Stomach (tissue), 9 donors: ENCODE data around the gene HERC4. TPM values are rescaled to one million over a fixed set of nuclear protein-coding genes. Genes with fewer than 3 reads are reported as not detected.

Experiments used
- DNase-seq, 2 donors: peaks; one replicate each; pipeline versions ENCODE4 v3.0.0 to v3.0.0-alpha.2; 2013 to 2019
- H3K27ac ChIP-seq, 5 donors: fragments of 200-600 bp in 4 of 5; sonication (generic) in 4 of 5; one replicate each; pipeline ENCODE4 v1.5.1; 2013 to 2019; ENCODE audit warnings: mild to moderate bottlenecking in 1 of 5, moderate library complexity in 1 of 5
- H3K27me3 ChIP-seq, 3 donors: fragments of 200-600 bp; sonication (generic); one replicate each; pipeline ENCODE4 v1.5.1; 2017 to 2019; ENCODE audit warnings: mixed run types in 1 of 3
- H3K36me3 ChIP-seq, 4 donors: fragments of 200-600 bp; sonication (generic); 1 replicate in 3 of 4; 2 replicates in 1 of 4; pipeline ENCODE4 v1.5.1; 2016 to 2019
- H3K4me1 ChIP-seq, 4 donors: fragments of 200-600 bp; sonication (generic); one replicate each; pipeline ENCODE4 v1.5.1; 2016 to 2019
- H3K4me3 ChIP-seq, 4 donors: fragments of 200-600 bp; sonication (generic) in 3 of 4; one replicate each; pipeline ENCODE4 v1.5.1; 2016 to 2019; ENCODE audit warnings: mild to moderate bottlenecking in 1 of 4
- H3K9me3 ChIP-seq, 4 donors: fragments of 200-600 bp; sonication (generic); one replicate each; pipeline ENCODE4 v1.5.1; 2016 to 2019
- EP300 ChIP-seq: sonication (generic); formaldehyde crosslinking; IDR thresholded peaks from one replicate; pipeline ENCODE4 v1.6.1; 2017; ENCODE audit warnings: antibody characterized with exemption
- POLR2A ChIP-seq, 4 donors: fragments of 450-650 bp; IDR thresholded peaks; one replicate each; pipeline ENCODE4 v1.6.1; 2016; ENCODE audit warnings: antibody characterized with exemption in 4 of 4, control low read depth in 2 of 4, mild to moderate bottlenecking in 1 of 4, moderate library complexity in 1 of 4
- POLR2AphosphoS5 ChIP-seq, 3 donors: sonication (generic); formaldehyde crosslinking; IDR thresholded peaks; one replicate each; pipeline ENCODE4 v1.6.1; 2016; ENCODE audit warnings: antibody characterized with exemption in 3 of 3
- WGBS, 5 donors: extraction: QIAGEN DNeasy Blood & Tissue Kit in 3 of 5; methylation state at CpG; one replicate each; pipeline versions ENCODE4 v1.1.5 to v1.1.7; 2013 to 2018; 5-methylcytosine and 5-hydroxymethylcytosine counted together
- intact Hi-C: fragments of 100-400 bp; cut with DNase I; formaldehyde crosslinking; loops from one replicate; pipeline ENCODE4 v1.15.1; 2023; ENCODE audit warnings: low total_unique reads
- polyA plus RNA-seq, 3 donors: library from polyadenylated mRNA; stranded (reverse); fragments of 200-250 nt; gene quantifications; one replicate each; pipeline ENCODE4 v1.2.3, GENCODE V29; 2013
- total RNA-seq, 5 donors: library from RNA; depleted of rRNA; stranded (reverse); fragments of >200 nt; gene quantifications; one replicate each; pipeline versions ENCODE4 v1.1.0 to v1.2.3, GENCODE V29; 2014 to 2016
- TF ChIP-seq, protein P1 (sequence below), 7 experiments: fragments of 450-650 bp in 4 of 7; fragments of 200-600 bp in 3 of 7; sonication (generic) in 3 of 7; IDR thresholded peaks; one replicate each; pipeline ENCODE4 v1.5.1; 2016 to 2019; ENCODE audit warnings: antibody characterized with exemption in 7 of 7, control low read depth in 2 of 7, mild to moderate bottlenecking in 1 of 7
- donor health status: healthy with polysubstance abuse.
- donor health status: Bipolar disorder and iron deficiency.
- donor health status: healthy.

Gene HERC4
- total and polyA plus RNA-seq, 8 donors = 5.8 to 116 (median 14.4) TPM

DNA sequence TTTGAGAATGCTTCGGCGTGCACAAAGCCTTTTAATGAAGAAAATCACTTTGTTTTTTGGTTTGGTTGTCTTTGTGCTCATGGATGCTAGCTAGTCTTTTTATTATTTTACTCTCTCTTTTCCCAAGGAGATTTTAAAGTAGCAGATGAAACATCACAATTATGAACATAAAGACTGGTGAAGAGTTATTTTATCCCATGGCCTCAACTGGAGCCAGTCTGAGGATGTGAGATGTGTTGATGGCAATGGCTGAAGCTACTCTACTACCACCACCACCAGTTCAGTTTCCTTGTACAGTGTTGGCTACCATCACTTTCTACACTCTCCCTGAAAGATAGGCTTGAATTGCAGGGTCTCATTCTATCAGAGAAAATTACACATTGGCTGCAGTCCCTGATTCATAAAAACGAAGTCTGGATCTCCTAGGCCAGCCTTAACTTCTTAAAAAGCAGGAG lies 494 bp upstream of the HERC4 start:
- Histone ChIP-seq H3K27me3 (no peaks in the 10 kb centered on the region), H3K4me1 (peaks cover 11 to 40% (median 28%) of the 10 kb centered on the region in 4 donors), H3K36me3 (peaks cover 0 to 9% (median 3%) of the 10 kb centered on the region in 4 donors), H3K9me3 (no peaks in the 10 kb centered on the region), H3K27ac (peak overlapping the region in 4 of 5 donors; percentile 91 to 99 (median 98)), H3K4me3 (peak overlapping the region; percentile 73 to 97 (median 88))
- TF ChIP-seq, protein P1, sequence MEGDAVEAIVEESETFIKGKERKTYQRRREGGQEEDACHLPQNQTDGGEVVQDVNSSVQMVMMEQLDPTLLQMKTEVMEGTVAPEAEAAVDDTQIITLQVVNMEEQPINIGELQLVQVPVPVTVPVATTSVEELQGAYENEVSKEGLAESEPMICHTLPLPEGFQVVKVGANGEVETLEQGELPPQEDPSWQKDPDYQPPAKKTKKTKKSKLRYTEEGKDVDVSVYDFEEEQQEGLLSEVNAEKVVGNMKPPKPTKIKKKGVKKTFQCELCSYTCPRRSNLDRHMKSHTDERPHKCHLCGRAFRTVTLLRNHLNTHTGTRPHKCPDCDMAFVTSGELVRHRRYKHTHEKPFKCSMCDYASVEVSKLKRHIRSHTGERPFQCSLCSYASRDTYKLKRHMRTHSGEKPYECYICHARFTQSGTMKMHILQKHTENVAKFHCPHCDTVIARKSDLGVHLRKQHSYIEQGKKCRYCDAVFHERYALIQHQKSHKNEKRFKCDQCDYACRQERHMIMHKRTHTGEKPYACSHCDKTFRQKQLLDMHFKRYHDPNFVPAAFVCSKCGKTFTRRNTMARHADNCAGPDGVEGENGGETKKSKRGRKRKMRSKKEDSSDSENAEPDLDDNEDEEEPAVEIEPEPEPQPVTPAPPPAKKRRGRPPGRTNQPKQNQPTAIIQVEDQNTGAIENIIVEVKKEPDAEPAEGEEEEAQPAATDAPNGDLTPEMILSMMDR (IDR thresholded peaks at IDR 0.05) = no peak
- TF ChIP-seq EP300 (no peak), POLR2AphosphoS5 (IDR thresholded peaks at IDR 0.05) (no peak), POLR2A (IDR thresholded peaks at IDR 0.05) (no peak)
- intact Hi-C loops = loop anchor here (10.0 kb wide), 1 partner anchor 259 kb away; the partner anchor contains the start of genes HNRNPH3 and PBLD
- no peak for DNase-seq
- 27 to 33% (median 29%) methylated on average over 3 of the region's 3 CpGs for WGBS, 5 donors

DNA sequence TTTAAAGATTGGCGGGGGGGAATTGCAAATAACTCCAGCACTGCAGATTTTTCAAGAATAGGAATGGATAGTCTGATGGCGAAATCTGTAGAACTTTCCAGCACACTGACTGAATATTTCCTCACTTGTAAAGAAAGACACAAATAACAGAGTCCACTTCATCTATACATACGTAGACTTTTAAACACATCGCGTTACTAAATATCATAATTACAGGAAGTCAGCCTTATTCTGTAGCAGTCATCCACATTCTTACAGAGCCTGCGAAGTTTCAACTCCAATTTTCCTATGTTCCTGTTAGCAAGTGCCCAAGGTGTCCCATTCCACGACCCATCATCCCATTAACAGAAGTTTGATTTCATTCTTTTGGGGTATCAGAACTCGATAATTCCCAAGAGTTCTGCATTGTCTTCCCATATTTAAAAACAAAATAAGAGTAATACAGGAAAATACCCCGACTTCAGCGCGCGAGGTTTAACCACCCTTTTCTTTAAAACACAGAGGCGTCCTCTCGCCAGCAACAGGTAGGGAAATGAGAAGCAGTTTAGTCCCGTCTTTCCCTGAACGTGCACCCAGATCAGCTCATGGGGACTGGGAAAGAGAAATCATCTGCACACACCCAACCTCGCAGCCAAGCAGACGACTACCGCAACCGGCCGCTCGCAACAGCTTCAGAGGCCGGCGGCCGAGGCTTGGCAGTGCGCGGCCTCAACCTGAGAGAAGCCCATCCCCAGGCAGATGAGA lies 880 bp downstream of the HERC4 start:
- peak overlapping the region; percentile 91 to 99 (median 99) for H3K27ac ChIP-seq
- DNase-seq = peak in 1 of 2 donors; percentile 38
- peaks cover 0 to 22% (median 15%) of the 10 kb centered on the region in 4 donors for H3K36me3 ChIP-seq
- H3K4me1 ChIP-seq = peaks cover 11 to 46% (median 32%) of the 10 kb centered on the region in 4 donors
- WGBS, 5 donors = 0 to 1% (median 1%) methylated on average over 22 to 27 of the region's 27 CpGs
- no peaks in the 10 kb centered on the region for H3K27me3 ChIP-seq
- no peaks in the 10 kb centered on the region for H3K9me3 ChIP-seq
- peak overlapping the region; percentile 73 to 97 (median 88) for H3K4me3 ChIP-seq
- no peak for TF ChIP-seq POLR2A (IDR thresholded peaks at IDR 0.05)
- TF ChIP-seq EP300 = no peak
- TF ChIP-seq POLR2AphosphoS5 (IDR thresholded peaks at IDR 0.05) = no peak
- TF ChIP-seq, protein P1 (IDR thresholded peaks at IDR 0.05) = no peak
- intact Hi-C loops = loop anchor here (10.0 kb wide), 1 partner anchor 261 kb away; the partner anchor contains the start of genes HNRNPH3 and PBLD

DNA sequence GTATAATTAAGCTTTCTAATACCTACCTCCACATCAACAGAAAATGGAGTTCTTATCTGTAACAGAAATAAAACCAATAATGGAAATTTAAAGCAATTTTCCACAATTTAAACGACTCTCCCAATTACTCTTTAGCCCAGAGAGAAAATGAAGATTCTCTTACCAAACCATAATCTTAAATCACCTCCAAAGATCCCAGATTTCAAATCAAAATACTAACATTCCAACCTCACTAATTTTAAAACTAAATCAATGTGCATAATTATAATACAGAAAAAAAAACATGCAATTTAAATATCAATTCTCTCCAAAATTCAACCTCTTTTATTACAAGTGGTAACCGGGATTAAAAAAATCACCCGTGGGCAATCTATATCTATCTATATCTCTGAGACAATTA lies 1.5 kb downstream of the HERC4 start:
- no peak for DNase-seq
- Histone ChIP-seq H3K27me3 (no peaks in the 10 kb centered on the region), H3K4me1 (peaks cover 11 to 48% (median 32%) of the 10 kb centered on the region in 4 donors), H3K27ac (peak overlapping the region in 3 of 5 donors; percentile 98 to 99 (median 99)), H3K36me3 (peaks cover 0 to 22% (median 15%) of the 10 kb centered on the region in 4 donors), H3K9me3 (no peaks in the 10 kb centered on the region), H3K4me3 (peak overlapping the region; percentile 73 to 97 (median 88))
- no peak for TF ChIP-seq EP300
- no peak for TF ChIP-seq POLR2A (IDR thresholded peaks at IDR 0.05)
- no peak for TF ChIP-seq POLR2AphosphoS5 (IDR thresholded peaks at IDR 0.05)
- TF ChIP-seq, protein P1 (IDR thresholded peaks at IDR 0.05) = no peak
- 3 to 15% (median 7%) methylated on average over 3 of the region's 3 CpGs for WGBS, 5 donors
- intact Hi-C loops = loop anchor here (10.0 kb wide), 1 partner anchor 261 kb away; the partner anchor contains the start of genes HNRNPH3 and PBLD

DNA sequence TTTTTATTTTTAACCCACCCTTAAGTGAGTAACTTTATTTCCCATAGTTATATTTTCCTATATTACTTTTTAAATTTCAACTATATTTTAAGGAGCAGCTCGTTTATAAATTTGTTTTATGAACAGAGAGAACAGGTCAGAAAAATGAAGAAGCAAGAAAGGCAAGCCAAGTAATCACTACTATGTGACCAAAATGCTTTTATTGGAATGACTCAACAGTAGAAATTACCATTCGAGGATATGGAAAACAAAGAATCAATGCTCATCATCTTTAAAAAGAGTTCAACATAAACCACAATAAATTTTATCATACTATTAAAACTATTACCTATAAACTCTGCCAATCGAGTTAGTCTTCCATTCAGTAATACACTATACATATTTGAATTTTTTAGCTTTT lies 7.6 kb downstream of the HERC4 start:
- intact Hi-C loops = no loop called here

More for the DNA sequence above, 7.6 kb downstream of the HERC4 start:
- Histone ChIP-seq H3K4me1 (peaks cover 0 to 33% (median 19%) of the 10 kb centered on the region in 4 donors), H3K27me3 (no peaks in the 10 kb centered on the region), H3K36me3 (peaks cover 0 to 40% (median 20%) of the 10 kb centered on the region in 4 donors), H3K4me3 (no peak overlapping the region), H3K27ac (no peak overlapping the region), H3K9me3 (no peaks in the 10 kb centered on the region)
- DNase-seq = no peak
- WGBS, 5 donors = 75 to 86% (median 79%) methylated on average over 3 of the region's 3 CpGs
- TF ChIP-seq POLR2A (IDR thresholded peaks at IDR 0.05) = no peak
